Type B pancreatic cell (in vitro differentiated cells): ENCODE results near the gene SLC24A2. TPM values are rescaled to one million over a fixed set of nuclear protein-coding genes. Genes with fewer than 3 reads are reported as not detected.

Source experiments
- DNase-seq: peaks from one replicate; pipeline ENCODE4 v3.0.0; 2021; ENCODE audit warnings: mixed read lengths; ENCODE audit not compliant: unreplicated experiment; ENCODE audit errors: extremely low spot score
- H3K27ac Mint-ChIP-seq: 2 replicates; pipeline ENCODE4 v1.8.0; 2021; ENCODE audit warnings: mild to moderate bottlenecking, mixed read lengths
- H3K27me3 Mint-ChIP-seq: 2 replicates; pipeline ENCODE4 v1.8.0; 2021; ENCODE audit warnings: mixed read lengths
- H3K36me3 Mint-ChIP-seq: 2 replicates; pipeline ENCODE4 v1.8.0; 2021; ENCODE audit warnings: mixed read lengths
- H3K4me1 Mint-ChIP-seq: one replicate; pipeline ENCODE4 v1.8.0; 2021; ENCODE audit warnings: mixed read lengths; ENCODE audit not compliant: unreplicated experiment
- H3K4me3 Mint-ChIP-seq: 2 replicates; pipeline ENCODE4 v1.8.0; 2021; ENCODE audit warnings: mild to moderate bottlenecking, mixed read lengths
- H3K9me3 Mint-ChIP-seq: 2 replicates; pipeline ENCODE4 v1.8.0; 2021; ENCODE audit warnings: mixed read lengths
- CTCF ChIP-seq: fragments of 200-600 bp; sonication (generic); conservative IDR thresholded peaks from 2 replicates; pipeline ENCODE4 v1.5.0; 2021; ENCODE audit warnings: antibody characterized with exemption, mild to moderate bottlenecking
- total RNA-seq: library from RNA; stranded (reverse); gene quantifications from 2 replicates; pipeline ENCODE4 v1.2.1, GENCODE V29; 2021; ENCODE audit warnings: low replicate concordance

Gene SLC24A2
- total RNA-seq, 1 donor from 2014 or later: 0.72 TPM

DNA sequence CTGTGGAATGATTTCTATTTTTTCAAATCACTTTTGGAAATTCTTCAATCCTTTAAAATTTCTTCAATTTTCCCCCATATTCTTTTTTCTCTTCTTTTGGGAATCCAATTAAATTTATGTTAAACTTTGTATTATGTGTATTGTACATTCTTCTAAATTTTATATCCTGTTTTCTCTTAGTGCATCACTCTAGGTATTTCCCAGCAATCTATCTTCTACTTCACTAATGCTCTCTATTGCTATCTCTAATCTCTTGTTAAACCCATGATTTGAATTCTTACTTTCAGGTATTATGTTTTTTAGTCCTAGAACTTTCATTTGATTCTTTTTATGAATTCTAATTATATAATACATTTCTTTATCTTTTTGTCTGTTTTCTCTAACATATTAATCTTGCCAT lies 23.4 kb upstream of the SLC24A2 start:
- TF ChIP-seq CTCF: no peak
- no peaks in the 10 kb centered on the region for H3K36me3 Mint-ChIP-seq
- no peak overlapping the region for H3K4me3 Mint-ChIP-seq
- H3K27ac Mint-ChIP-seq: no peak overlapping the region
- DNase-seq: no peak
- peaks cover 7% of the 10 kb centered on the region for H3K27me3 Mint-ChIP-seq
- H3K9me3 Mint-ChIP-seq: no peaks in the 10 kb centered on the region
- no peaks in the 10 kb centered on the region for H3K4me1 Mint-ChIP-seq

DNA sequence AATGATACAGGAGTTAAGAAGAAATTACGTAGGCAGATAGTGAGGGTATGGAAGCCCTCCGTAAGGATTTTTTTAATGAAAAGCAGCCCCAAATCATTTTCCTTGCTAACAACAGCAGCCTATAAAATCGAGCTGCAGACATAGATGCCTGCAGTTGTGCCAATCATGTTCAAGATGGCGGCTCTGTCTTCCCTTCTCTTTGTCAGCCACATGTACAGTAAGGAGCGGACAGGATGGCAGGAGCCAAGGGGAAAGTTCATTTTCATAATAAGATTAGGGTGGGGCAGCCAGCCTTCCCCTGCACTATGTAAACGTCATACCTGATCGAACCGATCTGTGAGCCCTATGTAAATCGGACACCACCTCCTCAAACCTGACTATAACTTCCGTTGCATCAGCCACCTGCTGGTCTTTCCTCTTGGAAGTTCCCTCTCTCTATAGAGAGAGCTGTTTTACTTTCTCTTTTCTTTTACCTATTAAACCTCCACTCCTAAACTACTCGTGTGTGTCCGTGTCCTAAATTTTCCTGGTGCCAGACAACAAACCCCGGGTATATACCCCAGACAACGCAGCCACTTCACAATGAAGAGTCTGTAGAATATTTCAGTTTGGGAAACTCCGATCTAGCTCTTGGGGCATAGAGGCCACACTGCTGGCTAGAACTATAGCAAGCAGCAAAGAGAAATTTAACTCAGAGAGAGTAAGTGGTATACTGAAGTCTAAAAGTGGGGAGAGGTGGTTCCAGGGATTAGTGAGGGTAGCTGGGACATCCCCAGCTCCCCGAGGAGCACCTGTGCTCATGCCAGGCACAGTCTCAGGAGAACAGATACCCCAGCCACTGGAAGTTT lies 20.8 kb upstream of the SLC24A2 start:
- Mint-ChIP-seq H3K27me3 (peaks cover 16% of the 10 kb centered on the region), H3K36me3 (no peaks in the 10 kb centered on the region), H3K27ac (no peak overlapping the region)

GRCh38 chr9:19807182-19807892 lies 18.5 kb upstream of the SLC24A2 start:
- H3K4me1 Mint-ChIP-seq: no peaks in the 10 kb centered on the region
- H3K27me3 Mint-ChIP-seq: peaks cover 16% of the 10 kb centered on the region
- no peak overlapping the region for H3K27ac Mint-ChIP-seq
- no peak for TF ChIP-seq CTCF
- H3K36me3 Mint-ChIP-seq: no peaks in the 10 kb centered on the region
- H3K9me3 Mint-ChIP-seq: no peaks in the 10 kb centered on the region
- no peak overlapping the region for H3K4me3 Mint-ChIP-seq
- no peak for DNase-seq

More for the DNA sequence above, 20.8 kb upstream of the SLC24A2 start:
- Mint-ChIP-seq H3K4me1 (no peaks in the 10 kb centered on the region), H3K4me3 (no peak overlapping the region), H3K9me3 (no peaks in the 10 kb centered on the region)
- DNase-seq: no peak
- TF ChIP-seq CTCF: no peak

- no peaks in the 10 kb centered on the region for H3K36me3 Mint-ChIP-seq
- no peak for DNase-seq
- no peak for TF ChIP-seq CTCF
- H3K27me3 Mint-ChIP-seq: peaks cover 20% of the 10 kb centered on the region
- no peak overlapping the region for H3K27ac Mint-ChIP-seq
- no peaks in the 10 kb centered on the region for H3K4me1 Mint-ChIP-seq
- no peak overlapping the region for H3K4me3 Mint-ChIP-seq
- no peaks in the 10 kb centered on the region for H3K9me3 Mint-ChIP-seq
Observed at GRCh38 chr9:19804431-19804830, 15.6 kb upstream of the SLC24A2 start.

DNA sequence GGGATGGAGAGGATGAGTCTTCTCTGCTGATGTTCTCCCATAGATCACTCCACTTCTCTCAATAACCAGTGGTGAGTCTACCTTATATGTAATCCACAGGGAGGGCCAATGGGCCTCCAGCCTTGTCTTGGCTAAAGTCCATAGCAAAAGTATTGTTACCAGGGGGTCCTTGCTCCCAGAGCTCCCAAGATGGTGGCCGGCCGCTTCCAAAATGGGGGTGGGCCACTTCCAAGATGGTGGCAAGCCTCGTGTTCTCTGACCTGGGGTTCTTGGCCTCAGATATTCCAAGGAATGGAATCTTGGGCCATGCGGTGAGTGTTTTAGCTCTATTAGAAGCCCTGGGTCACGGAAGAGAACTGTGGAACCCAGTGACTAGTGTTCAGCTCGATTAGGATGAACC lies 12.0 kb upstream of the SLC24A2 start:
- no peak for TF ChIP-seq CTCF
- no peaks in the 10 kb centered on the region for H3K4me1 Mint-ChIP-seq
- no peaks in the 10 kb centered on the region for H3K9me3 Mint-ChIP-seq

More for the DNA sequence above, 12.0 kb upstream of the SLC24A2 start:
- DNase-seq: no peak
- Mint-ChIP-seq H3K4me3 (no peak overlapping the region), H3K27ac (no peak overlapping the region), H3K27me3 (peaks cover 19% of the 10 kb centered on the region), H3K36me3 (no peaks in the 10 kb centered on the region)
